H1 (cell line): ENCODE data around the gene CAPN1. TPM values are rescaled to one million over a fixed set of nuclear protein-coding genes. Genes with fewer than 3 reads are reported as not detected.

Experiments used
- CTCF ChIA-PET: fragments of 300-600 bp; sonication (Branson Sonifier 250); formaldehyde crosslinking; loops from one replicate; lab custom pipeline; 2021; ENCODE audit not compliant: partially characterized antibody; lab: Charles Lee
- POLR2A ChIA-PET: fragments of 300-600 bp; sonication (Branson Sonifier 250); formaldehyde crosslinking; loops from one replicate; lab custom pipeline; 2021; ENCODE audit warnings: inconsistent platforms; ENCODE audit not compliant: partially characterized antibody; lab: Charles Lee
- DNase-seq, 2 experiments: peaks; one replicate each; pipeline versions ENCODE4 v3.0.0 to v3.0.0-alpha.2; 2010 to 2022; ENCODE audit warnings: low spot score in 2 of 2, low read depth in 1 of 2, mixed read lengths in 1 of 2
- FAIRE-seq: peaks from 2 replicates; lab custom pipeline; 2011; peaks lifted over from hg19 to GRCh38; lab: Jason Lieb, UNC
- H2AFZ ChIP-seq: 2 replicates; pipeline ENCODE4 v1.8.1; 2012; ENCODE audit warnings: low read length, inconsistent platforms
- H2AK5ac ChIP-seq: 2 replicates; pipeline ENCODE4 v1.6.1; 2013; ENCODE audit warnings: low read depth, low read length
- H2BK120ac ChIP-seq: replicated peaks from 2 replicates; pipeline ENCODE3; 2013; ENCODE audit warnings: low read depth, low read length, inconsistent platforms
- H2BK12ac ChIP-seq: 2 replicates; pipeline ENCODE4 v1.6.1; 2013; ENCODE audit warnings: low read depth, low read length
- H2BK15ac ChIP-seq: 2 replicates; pipeline ENCODE4 v1.6.1; 2013; ENCODE audit warnings: low read length
- H2BK20ac ChIP-seq: 2 replicates; pipeline ENCODE4 v1.6.1; 2013; ENCODE audit warnings: low read length
- H2BK5ac ChIP-seq: 2 replicates; pipeline ENCODE4 v1.6.1; 2013; ENCODE audit warnings: low read depth, low read length
- H3K14ac ChIP-seq: 2 replicates; pipeline ENCODE4 v1.6.1; 2013; ENCODE audit warnings: inconsistent platforms; ENCODE audit not compliant: insufficient read length
- H3K18ac ChIP-seq: 2 replicates; pipeline ENCODE4 v1.6.1; 2013; ENCODE audit warnings: low read length; ENCODE audit errors: extremely low read depth
- H3K23ac ChIP-seq: 2 replicates; pipeline ENCODE4 v1.6.1; 2013; ENCODE audit warnings: inconsistent platforms; ENCODE audit not compliant: insufficient read length
- H3K23me2 ChIP-seq: 2 replicates; pipeline ENCODE4 v1.6.1; 2013; ENCODE audit warnings: low read depth, low read length
- H3K27ac ChIP-seq: 2 replicates; pipeline ENCODE4 v1.6.1; 2011; ENCODE audit warnings: low read depth, low read length, inconsistent platforms
- H3K27me3 ChIP-seq, 4 experiments: replicated peaks in 1 of 4; 1 replicate in 1 of 4; 2 replicates in 3 of 4; pipeline versions ENCODE4 v1.6.1 to v1.8.1; 2011 to 2013; ENCODE audit warnings: low read length in 3 of 4, mild to moderate bottlenecking in 3 of 4, inconsistent platforms in 2 of 4, mixed read lengths in 2 of 4, moderate library complexity in 1 of 4; ENCODE audit not compliant: control insufficient read depth in 3 of 4, insufficient read depth in 3 of 4; ENCODE audit errors: extremely low read depth in 1 of 4
- H3K36me3 ChIP-seq, 4 experiments: 2 replicates each; pipeline versions ENCODE4 v1.6.1 to v1.8.1; 2011 to 2013; ENCODE audit warnings: mild to moderate bottlenecking in 4 of 4, low read length in 3 of 4, moderate library complexity in 2 of 4, control low read depth in 1 of 4, inconsistent platforms in 1 of 4; ENCODE audit not compliant: insufficient read depth in 4 of 4, control insufficient read depth in 2 of 4
- H3K4ac ChIP-seq: replicated peaks from 2 replicates; pipeline ENCODE3; 2013; ENCODE audit warnings: low read length, low read depth, mixed read lengths, inconsistent platforms; ENCODE audit not compliant: insufficient read length
- H3K4me1 ChIP-seq, 4 experiments: replicated peaks in 1 of 4; 1 replicate in 1 of 4; 2 replicates in 3 of 4; pipeline versions ENCODE4 v1.6.1 to v1.8.1; 2011 to 2013; ENCODE audit warnings: low read length in 3 of 4, inconsistent platforms in 2 of 4, mixed read lengths in 1 of 4; ENCODE audit not compliant: insufficient read depth in 4 of 4, control insufficient read depth in 3 of 4
- H3K4me2 ChIP-seq, 2 experiments: 2 replicates each; pipeline versions ENCODE4 v1.6.1 to v1.8.1; 2011 to 2013; ENCODE audit warnings: low read depth in 2 of 2, low read length in 2 of 2, control low read depth in 1 of 2, inconsistent platforms in 1 of 2, mild to moderate bottlenecking in 1 of 2; ENCODE audit not compliant: insufficient read depth in 1 of 2
- H3K4me3 ChIP-seq, 4 experiments: fragments of 200-600, 300-600 bp in 1 of 4; sonication (generic), shearing (Covaris generic), sonication (Bioruptor Twin) in 1 of 4; 2 replicates each; pipeline versions ENCODE4 v1.5.1 to v1.8.1; 2011 to 2016; ENCODE audit warnings: low read length in 4 of 4, low read depth in 3 of 4, control low read depth in 2 of 4, inconsistent platforms in 2 of 4, mild to moderate bottlenecking in 2 of 4, mixed read lengths in 1 of 4, moderate library complexity in 1 of 4; ENCODE audit not compliant: insufficient read depth in 2 of 4; ENCODE audit errors: extremely low read depth in 1 of 4
- H3K56ac ChIP-seq: replicated peaks from 2 replicates; pipeline ENCODE3; 2013; ENCODE audit warnings: low read depth, mild to moderate bottlenecking, mixed read lengths, low read length, inconsistent platforms; ENCODE audit not compliant: insufficient read length
- H3K79me1 ChIP-seq: 2 replicates; pipeline ENCODE4 v1.6.1; 2013; ENCODE audit warnings: low read depth, low read length, control low read depth
- H3K79me2 ChIP-seq, 2 experiments: 2 replicates each; pipeline versions ENCODE4 v1.6.1 to v1.8.1; 2012 to 2013; ENCODE audit warnings: low read length in 2 of 2, mild to moderate bottlenecking in 2 of 2, inconsistent platforms in 1 of 2; ENCODE audit not compliant: insufficient read depth in 2 of 2, control insufficient read depth in 1 of 2
- H3K9ac ChIP-seq, 4 experiments: replicated peaks in 1 of 4; 1 replicate in 1 of 4; 2 replicates in 3 of 4; pipeline versions ENCODE4 v1.6.1 to v1.8.1; 2011 to 2013; ENCODE audit warnings: low read depth in 3 of 4, low read length in 3 of 4, control low read depth in 2 of 4, mild to moderate bottlenecking in 2 of 4, moderate library complexity in 2 of 4, inconsistent platforms in 1 of 4; ENCODE audit errors: extremely low read depth in 1 of 4
- H3K9me3 ChIP-seq, 2 experiments: 2 replicates each; pipeline versions ENCODE4 v1.6.1 to v1.8.1; 2012 to 2013; ENCODE audit warnings: mild to moderate bottlenecking in 2 of 2, moderate library complexity in 2 of 2, control low read depth in 1 of 2, inconsistent platforms in 1 of 2, low read depth in 1 of 2, low read length in 1 of 2, mixed read lengths in 1 of 2; ENCODE audit not compliant: insufficient read depth in 2 of 2
- H4K20me1 ChIP-seq, 2 experiments: replicated peaks in 1 of 2; 2 replicates each; pipeline versions ENCODE3 to v1.8.1; 2011 to 2013; ENCODE audit warnings: inconsistent platforms in 2 of 2, low read length in 2 of 2, mild to moderate bottlenecking in 1 of 2; ENCODE audit not compliant: insufficient read depth in 2 of 2, control insufficient read depth in 1 of 2
- H4K5ac ChIP-seq: 2 replicates; pipeline ENCODE4 v1.6.1; 2013; ENCODE audit warnings: low read length, low read depth, mixed read lengths, inconsistent platforms; ENCODE audit not compliant: insufficient read length
- H4K8ac ChIP-seq: 2 replicates; pipeline ENCODE4 v1.8.0; 2013; ENCODE audit warnings: mild to moderate bottlenecking, moderate library complexity, low read length, inconsistent platforms; ENCODE audit not compliant: insufficient read depth; ENCODE audit errors: extremely low read depth
- H4K91ac ChIP-seq: replicated peaks from 2 replicates; pipeline ENCODE3; 2013; ENCODE audit warnings: low read length, mixed read lengths, inconsistent platforms; ENCODE audit not compliant: insufficient read length
- ASH2L ChIP-seq: fragments of 200-600, 300-600 bp; sonication (generic); IDR thresholded peaks from one replicate; pipeline ENCODE4 v1.7.1; 2017; ENCODE audit warnings: low read length
- CHD2 ChIP-seq: IDR thresholded peaks from 2 replicates; pipeline ENCODE4 v1.6.1; 2012; ENCODE audit warnings: low read length, improper control_type of control experiment
- JUN ChIP-seq: IDR thresholded peaks from 2 replicates; pipeline ENCODE4 v1.6.1; 2011; ENCODE audit warnings: low read depth, mild to moderate bottlenecking, improper control_type of control experiment, low read length
- KDM1A ChIP-seq: fragments of 200-600, 300-600 bp; sonication (generic); IDR thresholded peaks from 2 replicates; pipeline ENCODE4 v1.7.1; 2016; ENCODE audit warnings: mild to moderate bottlenecking, low read length, borderline replicate concordance
- NRF1 ChIP-seq: IDR thresholded peaks from 2 replicates; pipeline ENCODE4 v1.6.1; 2011; ENCODE audit warnings: mild to moderate bottlenecking, low read depth, low read length, improper control_type of control experiment
- POLR2AphosphoS5 ChIP-seq: IDR thresholded peaks from 2 replicates; pipeline ENCODE4 v1.6.1; 2011; ENCODE audit warnings: low read depth, low read length
- RNF2 ChIP-seq: fragments of 200-900, 300-1000 bp; sonication (generic); IDR thresholded peaks from 2 replicates; pipeline ENCODE4 v1.7.1; 2016; ENCODE audit warnings: borderline replicate concordance, low read depth, mild to moderate bottlenecking, antibody characterized with exemption, low read length; ENCODE audit not compliant: poor library complexity, severe bottlenecking; ENCODE audit errors: missing control alignments
- SIRT6 ChIP-seq: IDR thresholded peaks from one replicate; pipeline ENCODE4 v1.7.1; 2012; ENCODE audit warnings: low read length, inconsistent platforms
- WGBS, 2 experiments: shearing (Covaris generic) in 1 of 2; methylation state at CpG; one replicate each; pipeline versions ENCODE4 v1.1.6 to v1.1.7; 2013 to 2015; ENCODE audit warnings: low lambda C conversion rate in 2 of 2, mixed read lengths in 2 of 2, inconsistent platforms in 1 of 2, low coverage in 1 of 2, missing lambda C conversion rate in 1 of 2; ENCODE audit not compliant: insufficient replicate concordance in 2 of 2, insufficient coverage in 1 of 2, insufficient read length in 1 of 2; ENCODE audit errors: extremely low coverage in 1 of 2, missing lambda C conversion rate in 1 of 2; 5-methylcytosine and 5-hydroxymethylcytosine counted together
- polyA plus RNA-seq, 7 experiments: library from polyadenylated mRNA; depleted of rRNA in 3 of 7; stranded (reverse) in 5 of 7; unstranded in 2 of 7; fragments of >200 nt in 5 of 7; fragments of 200-250 nt in 2 of 7; gene quantifications; 1 replicate in 5 of 7; 2 replicates in 1 of 7; 4 replicates in 1 of 7; pipeline versions ENCODE4 v1.2.1 to v1.2.3, GENCODE V29; 2011 to 2013; ENCODE audit warnings: missing spikeins in 2 of 7, mixed read lengths in 2 of 7
- total RNA-seq: library from RNA; stranded (reverse); fragmentation: NEBNext Ultra II Directional; extraction: Animal tissue kit (Norgen Biotek cat#: 25700); gene quantifications from 2 replicates; pipeline ENCODE4 v1.2.1, GENCODE V29; 2021

CAPN1 gene
- total and polyA plus RNA-seq, 2 of the 8 experiments (the other 6 are each of a cell fraction or from before 2014, with no cell fraction given), result 194 to 233 TPM

DNA sequence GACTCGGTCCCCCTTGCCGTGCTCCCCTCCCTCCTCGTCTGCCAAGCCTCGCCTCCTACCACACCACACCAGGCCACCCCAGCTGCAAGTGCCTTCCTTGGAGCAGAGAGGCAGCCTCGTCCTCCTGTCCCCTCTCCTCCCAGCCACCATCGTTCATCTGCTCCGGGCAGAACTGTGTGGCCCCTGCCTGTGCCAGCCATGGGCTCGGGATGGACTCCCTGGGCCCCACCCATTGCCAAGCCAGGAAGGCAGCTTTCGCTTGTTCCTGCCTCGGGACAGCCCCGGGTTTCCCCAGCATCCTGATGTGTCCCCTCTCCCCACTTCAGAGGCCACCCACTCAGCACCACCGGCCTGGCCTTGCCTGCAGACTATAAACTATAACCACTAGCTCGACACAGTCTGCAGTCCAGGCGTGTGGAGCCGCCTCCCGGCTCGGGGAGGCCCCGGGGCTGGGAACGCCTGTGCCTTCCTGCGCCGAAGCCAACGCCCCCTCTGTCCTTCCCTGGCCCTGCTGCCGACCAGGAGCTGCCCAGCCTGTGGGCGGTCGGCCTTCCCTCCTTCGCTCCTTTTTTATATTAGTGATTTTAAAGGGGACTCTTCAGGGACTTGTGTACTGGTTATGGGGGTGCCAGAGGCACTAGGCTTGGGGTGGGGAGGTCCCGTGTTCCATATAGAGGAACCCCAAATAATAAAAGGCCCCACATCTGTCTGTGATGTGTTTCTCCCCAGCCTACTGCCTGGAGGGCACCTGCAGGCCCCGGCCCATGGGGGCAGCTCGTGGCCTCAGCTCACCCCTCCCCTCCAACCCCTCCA, 29.8 kb downstream of the CAPN1 start:
- peak overlapping the region; percentile 82; the same call in 1 of the 2 replicates for H3K27ac ChIP-seq
- H2BK5ac ChIP-seq, result peak overlapping the region; percentile 99
- peak overlapping the region; percentile 84; the same call in 1 of the 2 replicates for H2BK12ac ChIP-seq
- peak overlapping the region; percentile 8 for H3K4ac ChIP-seq
- TF ChIP-seq SIRT6 (no peak), JUN (no peak), CHD2 (no peak), POLR2AphosphoS5 (no peak), NRF1 (no peak), ASH2L (no peak), KDM1A (no peak), RNF2 (no peak)
- H2AK5ac ChIP-seq, result peak overlapping the region; percentile 1; the same call in 1 of the 2 replicates
- H4K5ac ChIP-seq, result peak overlapping the region; percentile 3
- no peak overlapping the region for H2BK15ac ChIP-seq
- H4K91ac ChIP-seq, result peak overlapping the region; percentile 87
- H3K36me3 ChIP-seq, result peaks cover 19 to 48% (median 35%) of the 10 kb centered on the region in 4 experiments
- peaks cover 0 to 15% of the 10 kb centered on the region in 2 experiments; a peak in 1 of 4 replicates for H3K79me2 ChIP-seq
- H3K9ac ChIP-seq, result no peak overlapping the region
- H2BK20ac ChIP-seq, result no peak overlapping the region
- H3K14ac ChIP-seq, result no peak overlapping the region
- no peaks in the 10 kb centered on the region for H3K9me3 ChIP-seq
- no peak overlapping the region for H3K56ac ChIP-seq
- no peak for FAIRE-seq
- peak overlapping the region; percentile 83; the same call in 1 of the 2 replicates for H3K18ac ChIP-seq
- peaks cover 4% of the 10 kb centered on the region; the same call in 1 of the 2 replicates for H3K79me1 ChIP-seq
- H2BK120ac ChIP-seq, result no peak overlapping the region
- H3K4me2 ChIP-seq, result 0 out of 4 replicates have a peak overlapping the region, but pooled peaks of 1 of the 2 experiments have one; percentile 46
- no peak overlapping the region for H3K4me3 ChIP-seq
- no peak overlapping the region for H3K23ac ChIP-seq
- peak overlapping the region; percentile 62; the same call in 1 of the 2 replicates for H4K8ac ChIP-seq
- peaks cover 5 to 34% (median 29%) of the 10 kb centered on the region in 4 experiments for H3K4me1 ChIP-seq
- no peaks in the 10 kb centered on the region for H4K20me1 ChIP-seq
- 93% methylated on average over 27 of the region's 29 CpGs; no CpG with 5 or more reads in 1 of the 2 experiments for WGBS, 2 experiments
- H3K27me3 ChIP-seq, result no peaks in the 10 kb centered on the region
- POLR2A ChIA-PET, result interaction anchor here (0.7 to 13.9 kb wide), 24 partner anchors 9 to 291 kb away, joined by 3 to 324 read pairs (median 6); partner anchors contain the start of genes CAPN1, FAU, MRPL49 and POLA2
- H3K23me2 ChIP-seq, result peaks cover 8% of the 10 kb centered on the region; the same call in 1 of the 2 replicates
- H2AFZ ChIP-seq, result no peak overlapping the region
- CTCF ChIA-PET, result interaction anchor here (0.9 to 11.9 kb wide), 8 partner anchors 7 to 78 kb away, joined by 3 to 184 read pairs (median 8); partner anchors contain the start of genes CAPN1 and SYVN1
- no peak for DNase-seq
